SJSA1 (cell line): ENCODE measurements around the gene HOXB7. TPM values are rescaled to one million over a fixed set of nuclear protein-coding genes. Genes with fewer than 3 reads are reported as not detected.

Experiments used
- DNase-seq, 2 experiments: peaks; one replicate each; pipeline ENCODE4 v3.0.0-alpha.2; 2015 to 2020; ENCODE audit warnings: low spot score in 2 of 2, low read depth in 1 of 2
- H3K27ac ChIP-seq: fragments of 250-450 bp; sonication (Bioruptor Pico); 2 replicates; pipeline ENCODE4 v1.5.1; 2020; ENCODE audit warnings: mild to moderate bottlenecking, moderate library complexity
- H3K27me3 ChIP-seq: fragments of 250-450 bp; sonication (Bioruptor Pico); replicated peaks from 2 replicates; pipeline ENCODE4 v1.5.1; 2020; ENCODE audit warnings: mild to moderate bottlenecking, moderate library complexity
- H3K36me3 ChIP-seq: fragments of 250-450 bp; sonication (Bioruptor Pico); 2 replicates; pipeline ENCODE4 v1.5.1; 2020; ENCODE audit warnings: mild to moderate bottlenecking
- H3K4me1 ChIP-seq: fragments of 250-450 bp; sonication (Bioruptor Pico); replicated peaks from 2 replicates; pipeline ENCODE4 v1.6.1; 2021; ENCODE audit warnings: mild to moderate bottlenecking
- H3K4me3 ChIP-seq: fragments of 250-450 bp; sonication (Bioruptor Pico); 2 replicates; pipeline ENCODE4 v1.5.1; 2020; ENCODE audit warnings: mild to moderate bottlenecking
- H3K9me3 ChIP-seq: fragments of 250-450 bp; sonication (Bioruptor Pico); replicated peaks from 2 replicates; pipeline ENCODE4 v1.5.1; 2020; ENCODE audit warnings: mild to moderate bottlenecking
- total RNA-seq: library from RNA; depleted of rRNA; stranded (reverse); fragments of >200 nt; shearing (Covaris generic); gene quantifications from 2 replicates; pipeline ENCODE4 v1.2.3, GENCODE V29; 2014

The HOXB7 gene
- total RNA-seq, 1 experiment from 2014 or later = 23.0 TPM

- no peak overlapping the region for H3K27ac ChIP-seq
- peaks cover 33% of the 10 kb centered on the region for H3K4me1 ChIP-seq
- no peak overlapping the region for H3K4me3 ChIP-seq
- no peaks in the 10 kb centered on the region for H3K27me3 ChIP-seq
- peaks cover 3% of the 10 kb centered on the region; the same call in 1 of the 2 replicates for H3K36me3 ChIP-seq
- H3K9me3 ChIP-seq = no peaks in the 10 kb centered on the region
- no peak for DNase-seq
These were observed 34.9 kb downstream of the HOXB7 start for GRCh38 chr17:48575673-48576478.

- H3K4me1 ChIP-seq = peaks cover 33% of the 10 kb centered on the region
- H3K27ac ChIP-seq = no peak overlapping the region
- H3K9me3 ChIP-seq = no peaks in the 10 kb centered on the region
- H3K4me3 ChIP-seq = no peak overlapping the region
- DNase-seq = peak in 1 of 2 experiments; percentile 67
- H3K36me3 ChIP-seq = peaks cover 3% of the 10 kb centered on the region; the same call in 1 of the 2 replicates
- H3K27me3 ChIP-seq = no peaks in the 10 kb centered on the region
These were observed 35.7 kb downstream of the HOXB7 start for GRCh38 chr17:48575066-48575582.

- H3K4me3 ChIP-seq = no peak overlapping the region
- H3K27ac ChIP-seq = no peak overlapping the region
- DNase-seq = no peak
- H3K9me3 ChIP-seq = no peaks in the 10 kb centered on the region
- H3K27me3 ChIP-seq = no peaks in the 10 kb centered on the region
- peaks cover 6% of the 10 kb centered on the region; the same call in 1 of the 2 replicates for H3K36me3 ChIP-seq
- H3K4me1 ChIP-seq = peaks cover 33% of the 10 kb centered on the region
These were observed 36.2 kb downstream of the HOXB7 start for GRCh38 chr17:48574505-48575065.

- peaks cover 23% of the 10 kb centered on the region for H3K4me1 ChIP-seq
- H3K36me3 ChIP-seq = peaks cover 6% of the 10 kb centered on the region; the same call in 1 of the 2 replicates
- H3K4me3 ChIP-seq = no peak overlapping the region
- no peaks in the 10 kb centered on the region for H3K9me3 ChIP-seq
- no peak for DNase-seq
- no peaks in the 10 kb centered on the region for H3K27me3 ChIP-seq
- no peak overlapping the region for H3K27ac ChIP-seq
These were observed 38.9 kb downstream of the HOXB7 start for GRCh38 chr17:48571826-48572417.

- H3K4me3 ChIP-seq = no peak overlapping the region
- H3K36me3 ChIP-seq = peaks cover 6% of the 10 kb centered on the region; the same call in 1 of the 2 replicates
- no peaks in the 10 kb centered on the region for H3K9me3 ChIP-seq
- no peak overlapping the region for H3K27ac ChIP-seq
- H3K4me1 ChIP-seq = peaks cover 18% of the 10 kb centered on the region
- no peak for DNase-seq
- H3K27me3 ChIP-seq = no peaks in the 10 kb centered on the region
These were observed 39.6 kb downstream of the HOXB7 start for GRCh38 chr17:48571024-48571818.

- no peak for DNase-seq
- H3K4me3 ChIP-seq = no peak overlapping the region
- peaks cover 10% of the 10 kb centered on the region for H3K4me1 ChIP-seq
- 0 out of 2 replicates have a peak, but pooled peaks cover 3% of the 10 kb centered on the region for H3K36me3 ChIP-seq
- H3K27ac ChIP-seq = no peak overlapping the region
- H3K9me3 ChIP-seq = no peaks in the 10 kb centered on the region
- H3K27me3 ChIP-seq = no peaks in the 10 kb centered on the region
These were observed 40.3 kb downstream of the HOXB7 start for GRCh38 chr17:48570325-48571023.

GRCh38 chr17:48569674-48570324 lies 41.0 kb downstream of the HOXB7 start:
- Histone ChIP-seq H3K27ac (no peak overlapping the region), H3K9me3 (no peaks in the 10 kb centered on the region), H3K4me3 (no peak overlapping the region), H3K36me3 (peaks cover 3% of the 10 kb centered on the region; the same call in 1 of the 2 replicates), H3K4me1 (peaks cover 5% of the 10 kb centered on the region), H3K27me3 (no peaks in the 10 kb centered on the region)
- no peak for DNase-seq

GRCh38 chr17:48569240-48569582 lies 41.6 kb downstream of the HOXB7 start:
- Histone ChIP-seq H3K4me1 (peaks cover 6% of the 10 kb centered on the region), H3K36me3 (peaks cover 3% of the 10 kb centered on the region; the same call in 1 of the 2 replicates), H3K27ac (no peak overlapping the region), H3K9me3 (no peaks in the 10 kb centered on the region), H3K4me3 (no peak overlapping the region), H3K27me3 (no peaks in the 10 kb centered on the region)
- no peak for DNase-seq

GRCh38 chr17:48568499-48569239 lies 42.1 kb downstream of the HOXB7 start:
- H3K4me1 ChIP-seq = peaks cover 6% of the 10 kb centered on the region
- peaks cover 3% of the 10 kb centered on the region; the same call in 1 of the 2 replicates for H3K36me3 ChIP-seq
- no peak overlapping the region for H3K4me3 ChIP-seq
- no peak overlapping the region for H3K27ac ChIP-seq
- no peaks in the 10 kb centered on the region for H3K9me3 ChIP-seq
- no peak for DNase-seq
- H3K27me3 ChIP-seq = no peaks in the 10 kb centered on the region

GRCh38 chr17:48567646-48568354 lies 43.0 kb downstream of the HOXB7 start:
- Histone ChIP-seq H3K27ac (no peak overlapping the region), H3K27me3 (no peaks in the 10 kb centered on the region), H3K4me1 (peaks cover 6% of the 10 kb centered on the region), H3K9me3 (no peaks in the 10 kb centered on the region), H3K4me3 (no peak overlapping the region), H3K36me3 (peaks cover 3% of the 10 kb centered on the region; the same call in 1 of the 2 replicates)
- no peak for DNase-seq

GRCh38 chr17:48567209-48567608 lies 43.6 kb downstream of the HOXB7 start:
- no peaks in the 10 kb centered on the region for H3K27me3 ChIP-seq
- H3K4me3 ChIP-seq = no peak overlapping the region
- peaks cover 3% of the 10 kb centered on the region; the same call in 1 of the 2 replicates for H3K36me3 ChIP-seq
- no peaks in the 10 kb centered on the region for H3K9me3 ChIP-seq
- no peak overlapping the region for H3K27ac ChIP-seq
- peaks cover 6% of the 10 kb centered on the region for H3K4me1 ChIP-seq
- no peak for DNase-seq
